ENCODE results near the gene ADH1B.
A peak's percentile ranks its signal among the peaks of the same experiment; 100 is the strongest.
"Not testable (repeated sequence)": the region's sequence is repeated elsewhere in the genome, so short reads cannot be mapped to it uniquely, and the experiment has no call there.

The ADH1B gene

GRCh38 chr4:99321241-99322191 lies at the start of gene ADH1B:
Gene ADH1B (minus strand): TSS chr4:99321401. CDS start chr4:99321331, 70 bp downstream.
- DNase-seq (ENCODE audit: low spot score), result no peak

GRCh38 chr4:99367817-99368216 lies 46.6 kb upstream of the ADH1B start:
- DNase-seq (ENCODE audit: low spot score), result not testable (repeated sequence)

- no peak for DNase-seq (ENCODE audit: low spot score)
These were observed 45.3 kb upstream of the ADH1B start for GRCh38 chr4:99366491-99366890.

GRCh38 chr4:99362768-99363167 lies 41.6 kb upstream of the ADH1B start:
- DNase-seq (ENCODE audit: low spot score), result no peak

- peak; percentile 10 for DNase-seq (ENCODE audit: low spot score)
These were observed 40.7 kb upstream of the ADH1B start for GRCh38 chr4:99361899-99362275.

- DNase-seq (ENCODE audit: low spot score), result peak; percentile 27
These were observed 40.2 kb upstream of the ADH1B start for GRCh38 chr4:99361268-99361898.

GRCh38 chr4:99359480-99360204 lies 38.4 kb upstream of the ADH1B start:
- no peak for DNase-seq (ENCODE audit: low spot score)

GRCh38 chr4:99357948-99358347 lies 36.7 kb upstream of the ADH1B start:
- no peak for DNase-seq (ENCODE audit: low spot score)

GRCh38 chr4:99356992-99357391 lies 35.8 kb upstream of the ADH1B start:
- DNase-seq (ENCODE audit: low spot score), result no peak

- DNase-seq (ENCODE audit: low spot score), result not testable (repeated sequence)
These were observed 34.9 kb upstream of the ADH1B start for GRCh38 chr4:99356149-99356548.

- DNase-seq (ENCODE audit: low spot score), result no peak
These were observed 31.7 kb upstream of the ADH1B start, which contains the start of gene ADH1C for GRCh38 chr4:99352602-99353537. Gene ADH1C (minus strand): TSS chr4:99352746. CDS start chr4:99352675, 71 bp downstream.

GRCh38 chr4:99351487-99351886 lies 30.3 kb upstream of the ADH1B start:
- DNase-seq (ENCODE audit: low spot score), result no peak

GRCh38 chr4:99349338-99349737 lies 28.1 kb upstream of the ADH1B start:
- DNase-seq (ENCODE audit: low spot score), result no peak

- not testable (repeated sequence) for DNase-seq (ENCODE audit: low spot score)
These were observed 21.4 kb upstream of the ADH1B start for GRCh38 chr4:99342624-99343023.

- DNase-seq (ENCODE audit: low spot score), result no peak
These were observed 20.2 kb upstream of the ADH1B start for GRCh38 chr4:99341426-99341825.

- DNase-seq (ENCODE audit: low spot score), result no peak
These were observed 18.0 kb upstream of the ADH1B start for GRCh38 chr4:99339172-99339571.

- DNase-seq (ENCODE audit: low spot score), result no peak
These were observed 15.4 kb upstream of the ADH1B start for GRCh38 chr4:99336553-99336952.

- no peak for DNase-seq (ENCODE audit: low spot score)
These were observed 13.7 kb upstream of the ADH1B start for GRCh38 chr4:99334880-99335279.

GRCh38 chr4:99330648-99331047 lies 9.4 kb upstream of the ADH1B start:
- no peak for DNase-seq (ENCODE audit: low spot score)

GRCh38 chr4:99329876-99330275 lies 8.7 kb upstream of the ADH1B start:
- DNase-seq (ENCODE audit: low spot score), result no peak

- DNase-seq (ENCODE audit: low spot score), result peak; percentile 83
These were observed 3.8 kb upstream of the ADH1B start for GRCh38 chr4:99324979-99325378.

All from GM03348 (cell line).